Measurements from ENCODE around the gene CELF6. TPM values are rescaled to one million over a fixed set of nuclear protein-coding genes. Genes with fewer than 3 reads are reported as not detected.
A peak's percentile ranks its signal among the peaks of the same experiment; 100 is the strongest.
"Not testable (repeated sequence)": the region's sequence is repeated elsewhere in the genome, so short reads cannot be mapped to it uniquely, and the experiment has no call there.

The CELF6 gene
- total RNA-seq, 1 experiment from 2014 or later = not detected

GRCh38 chr15:72284781-72285180 is 35.2 kb downstream of the CELF6 start:
- in situ Hi-C loops (cut with HindIII; ENCODE audit: low pct_unique_long_range_greater_than_20kb, low sequenced_read_pairs) = no loop called here
- no peak for DNase-seq (ENCODE audit: low read depth, low spot score)

GRCh38 chr15:72281713-72282112 is 38.2 kb downstream of the CELF6 start:
- DNase-seq (ENCODE audit: low read depth, low spot score) = no peak
- in situ Hi-C loops (cut with HindIII; ENCODE audit: low pct_unique_long_range_greater_than_20kb, low sequenced_read_pairs) = no loop called here

GRCh38 chr15:72280751-72281150 is 39.2 kb downstream of the CELF6 start:
- in situ Hi-C loops (cut with HindIII; ENCODE audit: low pct_unique_long_range_greater_than_20kb, low sequenced_read_pairs) = no loop called here
- DNase-seq (ENCODE audit: low read depth, low spot score) = no peak

GRCh38 chr15:72278737-72279136 is 41.2 kb downstream of the CELF6 start:
- in situ Hi-C loops (cut with HindIII; ENCODE audit: low pct_unique_long_range_greater_than_20kb, low sequenced_read_pairs) = no loop called here
- no peak for DNase-seq (ENCODE audit: low read depth, low spot score)

GRCh38 chr15:72276326-72276700 is 43.6 kb downstream of the CELF6 start:
- in situ Hi-C loops (cut with HindIII; ENCODE audit: low pct_unique_long_range_greater_than_20kb, low sequenced_read_pairs) = no loop called here
- DNase-seq (ENCODE audit: low read depth, low spot score) = no peak

- in situ Hi-C loops (cut with HindIII; ENCODE audit: low pct_unique_long_range_greater_than_20kb, low sequenced_read_pairs) = not testable (repeated sequence)
Observed at GRCh38 chr15:72275635-72276325, 44.2 kb downstream of the CELF6 start.

GRCh38 chr15:72272997-72273352 is 47.0 kb downstream of the CELF6 start:
- no peak for DNase-seq (ENCODE audit: low read depth, low spot score)
- in situ Hi-C loops (cut with HindIII; ENCODE audit: low pct_unique_long_range_greater_than_20kb, low sequenced_read_pairs) = no loop called here

More at GRCh38 chr15:72275635-72276325, 44.2 kb downstream of the CELF6 start:
- DNase-seq (ENCODE audit: low read depth, low spot score) = not testable (repeated sequence)

- in situ Hi-C loops (cut with HindIII; ENCODE audit: low pct_unique_long_range_greater_than_20kb, low sequenced_read_pairs) = no loop called here
- peak; percentile 96 for DNase-seq (ENCODE audit: low read depth, low spot score)
Observed at GRCh38 chr15:72272213-72272996, 47.6 kb downstream of the CELF6 start, which contains the start of gene PARP6. Gene PARP6, minus strand, starts transcription at chr15:72272554. Its CDS starts 5,077 bp downstream, at chr15:72267477.

- peak; percentile 4 for DNase-seq (ENCODE audit: low read depth, low spot score)
- in situ Hi-C loops (cut with HindIII; ENCODE audit: low pct_unique_long_range_greater_than_20kb, low sequenced_read_pairs) = no loop called here
Observed at GRCh38 chr15:72271895-72272212, 48.1 kb downstream of the CELF6 start.

- DNase-seq (ENCODE audit: low read depth, low spot score) = no peak
- in situ Hi-C loops (cut with HindIII; ENCODE audit: low pct_unique_long_range_greater_than_20kb, low sequenced_read_pairs) = no loop called here
Observed at GRCh38 chr15:72271221-72271620, 48.7 kb downstream of the CELF6 start.

GRCh38 chr15:72269739-72270138 is 50.2 kb downstream of the CELF6 start:
- in situ Hi-C loops (cut with HindIII; ENCODE audit: low pct_unique_long_range_greater_than_20kb, low sequenced_read_pairs) = no loop called here

GRCh38 chr15:72265031-72265430 is 54.9 kb downstream of the CELF6 start:
- in situ Hi-C loops (cut with HindIII; ENCODE audit: low pct_unique_long_range_greater_than_20kb, low sequenced_read_pairs) = no loop called here
- DNase-seq (ENCODE audit: low read depth, low spot score) = no peak

More at GRCh38 chr15:72269739-72270138, 50.2 kb downstream of the CELF6 start:
- DNase-seq (ENCODE audit: low read depth, low spot score) = no peak

GRCh38 chr15:72252663-72253299 is 67.2 kb downstream of the CELF6 start:
- DNase-seq (ENCODE audit: low read depth, low spot score) = no peak
- in situ Hi-C loops (cut with HindIII; ENCODE audit: low pct_unique_long_range_greater_than_20kb, low sequenced_read_pairs) = no loop called here

- in situ Hi-C loops (cut with HindIII; ENCODE audit: low pct_unique_long_range_greater_than_20kb, low sequenced_read_pairs) = no loop called here
- no peak for DNase-seq (ENCODE audit: low read depth, low spot score)
Observed at GRCh38 chr15:72249142-72249810, 70.7 kb downstream of the CELF6 start.

GRCh38 chr15:72248514-72248913 is 71.4 kb downstream of the CELF6 start:
- in situ Hi-C loops (cut with HindIII; ENCODE audit: low pct_unique_long_range_greater_than_20kb, low sequenced_read_pairs) = no loop called here
- no peak for DNase-seq (ENCODE audit: low read depth, low spot score)

- in situ Hi-C loops (cut with HindIII; ENCODE audit: low pct_unique_long_range_greater_than_20kb, low sequenced_read_pairs) = no loop called here
- DNase-seq (ENCODE audit: low read depth, low spot score) = no peak
Observed at GRCh38 chr15:72242775-72243370, 77.1 kb downstream of the CELF6 start.

GRCh38 chr15:72239652-72240051 is 80.3 kb downstream of the CELF6 start:
- DNase-seq (ENCODE audit: low read depth, low spot score) = no peak
- in situ Hi-C loops (cut with HindIII; ENCODE audit: low pct_unique_long_range_greater_than_20kb, low sequenced_read_pairs) = no loop called here

- in situ Hi-C loops (cut with HindIII; ENCODE audit: low pct_unique_long_range_greater_than_20kb, low sequenced_read_pairs) = no loop called here
Observed at GRCh38 chr15:72238586-72238985, 81.4 kb downstream of the CELF6 start.

More at GRCh38 chr15:72238586-72238985, 81.4 kb downstream of the CELF6 start:
- no peak for DNase-seq (ENCODE audit: low read depth, low spot score)

Data from SK-MEL-5 (cell line).